GM18502 (cell line): ENCODE data around the gene TRIM29.

Source experiments
- ATAC-seq: cut with Tn5 transposase; IDR thresholded peaks from one replicate; pipeline ENCODE4 v1.9.1; 2021; ENCODE audit warnings: mild to moderate bottlenecking; ENCODE audit not compliant: unreplicated experiment, poor library complexity

Gene TRIM29

GRCh38 chr11:120066738-120067437 lies 71.0 kb downstream of the TRIM29 start:
- ATAC-seq = no peak

GRCh38 chr11:120065876-120066275 lies 72.0 kb downstream of the TRIM29 start:
- ATAC-seq = no peak

- no peak for ATAC-seq
These were observed 72.7 kb downstream of the TRIM29 start for GRCh38 chr11:120065176-120065575.

- ATAC-seq = no peak
These were observed 73.6 kb downstream of the TRIM29 start for GRCh38 chr11:120064341-120064740.

- ATAC-seq = no peak
These were observed 74.1 kb downstream of the TRIM29 start for GRCh38 chr11:120063686-120064340.

GRCh38 chr11:120062561-120062930 lies 75.4 kb downstream of the TRIM29 start:
- ATAC-seq = no peak

GRCh38 chr11:120061761-120062560 lies 76.0 kb downstream of the TRIM29 start:
- ATAC-seq = no peak
